Measurements from ENCODE around the gene IQGAP3.
A peak's percentile ranks its signal among the peaks of the same experiment; 100 is the strongest.
"Not testable (repeated sequence)": the region's sequence is repeated elsewhere in the genome, so short reads cannot be mapped to it uniquely, and the experiment has no call there.

The IQGAP3 gene, protein sequence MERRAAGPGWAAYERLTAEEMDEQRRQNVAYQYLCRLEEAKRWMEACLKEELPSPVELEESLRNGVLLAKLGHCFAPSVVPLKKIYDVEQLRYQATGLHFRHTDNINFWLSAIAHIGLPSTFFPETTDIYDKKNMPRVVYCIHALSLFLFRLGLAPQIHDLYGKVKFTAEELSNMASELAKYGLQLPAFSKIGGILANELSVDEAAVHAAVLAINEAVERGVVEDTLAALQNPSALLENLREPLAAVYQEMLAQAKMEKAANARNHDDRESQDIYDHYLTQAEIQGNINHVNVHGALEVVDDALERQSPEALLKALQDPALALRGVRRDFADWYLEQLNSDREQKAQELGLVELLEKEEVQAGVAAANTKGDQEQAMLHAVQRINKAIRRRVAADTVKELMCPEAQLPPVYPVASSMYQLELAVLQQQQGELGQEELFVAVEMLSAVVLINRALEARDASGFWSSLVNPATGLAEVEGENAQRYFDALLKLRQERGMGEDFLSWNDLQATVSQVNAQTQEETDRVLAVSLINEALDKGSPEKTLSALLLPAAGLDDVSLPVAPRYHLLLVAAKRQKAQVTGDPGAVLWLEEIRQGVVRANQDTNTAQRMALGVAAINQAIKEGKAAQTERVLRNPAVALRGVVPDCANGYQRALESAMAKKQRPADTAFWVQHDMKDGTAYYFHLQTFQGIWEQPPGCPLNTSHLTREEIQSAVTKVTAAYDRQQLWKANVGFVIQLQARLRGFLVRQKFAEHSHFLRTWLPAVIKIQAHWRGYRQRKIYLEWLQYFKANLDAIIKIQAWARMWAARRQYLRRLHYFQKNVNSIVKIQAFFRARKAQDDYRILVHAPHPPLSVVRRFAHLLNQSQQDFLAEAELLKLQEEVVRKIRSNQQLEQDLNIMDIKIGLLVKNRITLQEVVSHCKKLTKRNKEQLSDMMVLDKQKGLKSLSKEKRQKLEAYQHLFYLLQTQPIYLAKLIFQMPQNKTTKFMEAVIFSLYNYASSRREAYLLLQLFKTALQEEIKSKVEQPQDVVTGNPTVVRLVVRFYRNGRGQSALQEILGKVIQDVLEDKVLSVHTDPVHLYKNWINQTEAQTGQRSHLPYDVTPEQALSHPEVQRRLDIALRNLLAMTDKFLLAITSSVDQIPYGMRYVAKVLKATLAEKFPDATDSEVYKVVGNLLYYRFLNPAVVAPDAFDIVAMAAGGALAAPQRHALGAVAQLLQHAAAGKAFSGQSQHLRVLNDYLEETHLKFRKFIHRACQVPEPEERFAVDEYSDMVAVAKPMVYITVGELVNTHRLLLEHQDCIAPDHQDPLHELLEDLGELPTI (N-terminal part only)

DNA sequence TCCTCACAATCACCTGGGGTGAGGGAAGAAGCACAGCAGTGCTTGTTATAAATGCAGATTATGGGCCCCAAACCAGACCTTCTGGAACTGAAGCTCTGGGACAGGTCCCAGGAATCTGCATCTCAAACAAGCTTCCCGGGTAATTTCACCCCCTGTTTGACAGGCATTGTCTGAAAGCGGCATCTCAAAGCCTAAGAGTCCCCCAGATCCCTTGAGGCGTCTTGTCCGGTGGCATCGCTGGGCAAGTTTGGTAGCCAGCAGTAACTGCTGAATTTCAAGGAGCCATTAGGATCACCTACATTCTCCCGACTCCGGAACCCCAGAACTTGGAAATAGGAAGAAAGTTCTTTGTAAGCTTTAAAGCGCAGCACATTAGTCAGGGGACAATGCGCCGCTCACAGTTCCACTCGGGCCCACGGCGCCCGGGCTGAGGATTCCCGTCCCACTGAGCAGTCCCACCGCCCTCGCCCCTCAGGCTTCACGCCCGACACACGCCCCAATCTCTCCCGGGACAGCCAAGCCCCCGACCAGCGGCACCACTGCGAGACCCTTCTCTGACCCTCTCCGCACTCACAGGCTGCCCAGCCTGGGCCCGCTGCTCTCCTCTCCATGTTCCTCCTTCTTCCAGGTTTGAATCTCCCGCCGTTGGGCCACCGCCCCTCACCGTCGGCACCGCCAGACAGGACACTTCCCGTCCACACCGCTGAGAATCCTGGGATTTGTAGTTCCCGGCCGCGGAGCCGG, at the start of gene IQGAP3:
Gene IQGAP3 (minus strand): TSS at position 647 of the 744 bp plus-strand sequence. CDS start 36 bp downstream, at position 611.
- peak; percentile 55 to 74 for DNase-seq

DNA sequence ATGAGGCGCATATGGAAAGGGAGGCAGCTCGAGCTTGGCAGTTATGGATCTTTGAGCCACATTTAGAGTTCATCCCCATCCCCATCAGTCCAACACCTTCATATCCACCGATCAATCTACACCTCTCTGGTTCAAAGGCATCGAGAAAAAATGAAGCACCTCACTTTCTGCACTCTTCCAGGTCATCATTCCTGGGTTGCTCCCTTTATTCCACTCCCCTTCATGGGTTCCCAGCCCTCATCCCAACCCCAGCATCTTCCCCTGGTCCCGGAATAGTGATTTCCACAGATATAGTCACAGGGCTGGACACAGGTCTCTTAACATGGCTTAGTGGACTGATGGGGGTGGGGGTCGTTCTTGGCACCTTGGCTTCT, 47.2 kb upstream of the IQGAP3 start:
- no peak for DNase-seq

DNA sequence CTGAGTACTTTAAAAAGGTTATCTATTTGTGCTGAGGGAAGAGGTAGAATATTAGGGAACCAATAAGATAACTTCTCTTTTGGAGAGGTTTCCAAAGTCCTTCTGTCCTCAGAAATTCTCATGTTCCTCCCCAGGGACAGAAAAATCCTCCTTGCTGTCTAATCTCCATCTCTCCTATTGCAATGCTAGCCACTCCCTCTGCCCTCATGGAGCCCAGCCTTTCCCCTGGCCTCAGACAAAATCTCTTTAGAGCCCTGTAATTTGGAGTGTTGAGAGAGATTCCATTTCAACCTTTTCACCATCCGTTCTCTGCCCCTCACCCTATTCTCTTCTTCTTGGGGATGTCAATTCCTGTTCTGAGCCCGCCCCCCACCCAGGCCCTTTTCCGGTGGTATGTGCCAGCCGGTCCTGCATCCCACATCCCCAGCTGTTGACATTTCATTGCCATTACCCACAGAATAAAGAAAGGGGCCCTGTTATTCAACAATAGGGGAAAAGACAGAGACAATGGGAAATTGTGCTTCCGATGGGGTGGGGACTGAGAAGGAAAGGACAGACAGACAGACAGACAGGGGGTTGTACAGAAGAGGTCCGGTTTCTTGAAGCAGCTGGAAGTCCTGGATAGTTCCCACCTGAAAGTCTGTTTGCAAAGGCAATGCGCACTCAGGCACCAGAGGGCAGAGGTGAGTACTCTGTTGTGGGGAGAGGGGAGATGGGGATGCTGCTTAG, 46.7 kb upstream of the IQGAP3 start, which contains the start of gene HAPLN2:
Gene HAPLN2 (plus strand): TSS at position 563 of the 729 bp plus-strand sequence. CDS start 4,076 bp downstream, outside the sequence.
- no peak for DNase-seq

DNA sequence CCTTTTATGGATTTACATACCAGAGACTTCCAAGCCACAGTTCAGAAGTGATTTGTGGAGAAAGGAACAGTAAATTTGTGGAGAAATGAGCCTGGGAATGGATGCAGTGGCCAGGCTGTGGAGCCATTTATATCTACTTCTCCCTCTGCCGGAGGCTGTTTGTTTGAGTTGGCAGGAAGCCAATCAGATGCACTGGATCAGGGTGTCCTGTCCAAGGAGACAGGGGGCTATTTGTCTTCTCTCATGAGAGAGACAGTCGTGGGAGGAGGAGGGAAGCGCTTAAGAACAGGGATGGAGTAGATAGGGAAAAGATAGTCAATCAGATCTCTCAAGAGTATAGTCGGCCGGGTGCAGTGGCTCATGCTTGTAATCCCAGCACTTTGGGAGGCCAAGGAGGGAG, 44.1 kb upstream of the IQGAP3 start:
- DNase-seq: no peak

DNA sequence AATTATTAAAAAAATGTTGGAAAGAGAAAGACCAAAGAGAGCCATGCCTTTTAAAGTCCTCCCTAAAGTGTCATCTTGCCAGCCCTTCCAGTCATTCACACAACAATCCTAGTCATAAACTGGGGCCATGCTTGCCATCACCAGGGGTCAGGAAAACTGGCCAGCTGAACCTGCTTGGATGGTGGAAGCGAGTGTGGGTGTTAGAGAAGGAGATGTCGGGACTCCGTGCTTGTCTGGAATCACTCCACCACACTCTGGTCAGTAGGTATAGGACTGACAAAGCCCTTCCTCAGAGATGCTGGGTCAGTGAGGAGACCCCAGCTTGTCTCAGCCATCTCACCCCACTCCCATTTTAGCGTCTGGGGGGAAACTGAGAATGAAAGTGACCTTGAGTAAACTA, 43.6 kb upstream of the IQGAP3 start:
- no peak for DNase-seq

DNA sequence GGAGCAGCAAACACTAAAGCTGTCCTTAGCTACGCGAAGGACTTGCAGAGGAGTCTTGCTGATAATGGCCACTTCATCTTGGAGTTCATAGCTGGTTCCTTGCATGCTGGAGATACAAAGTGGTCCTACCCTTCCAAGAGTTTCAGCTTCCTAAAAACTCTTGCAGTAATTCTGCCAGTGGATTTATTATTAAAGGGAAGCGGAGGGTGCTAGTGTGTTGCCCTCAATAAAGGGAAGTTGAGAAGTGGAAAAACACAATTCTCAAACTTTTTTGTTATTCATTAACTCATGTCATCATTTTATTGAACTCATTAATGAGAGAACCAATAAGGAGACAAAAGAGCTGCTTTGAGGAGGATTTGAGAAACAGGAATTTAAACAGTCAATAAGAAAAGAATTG, 40.3 kb upstream of the IQGAP3 start:
- DNase-seq: no peak

DNA sequence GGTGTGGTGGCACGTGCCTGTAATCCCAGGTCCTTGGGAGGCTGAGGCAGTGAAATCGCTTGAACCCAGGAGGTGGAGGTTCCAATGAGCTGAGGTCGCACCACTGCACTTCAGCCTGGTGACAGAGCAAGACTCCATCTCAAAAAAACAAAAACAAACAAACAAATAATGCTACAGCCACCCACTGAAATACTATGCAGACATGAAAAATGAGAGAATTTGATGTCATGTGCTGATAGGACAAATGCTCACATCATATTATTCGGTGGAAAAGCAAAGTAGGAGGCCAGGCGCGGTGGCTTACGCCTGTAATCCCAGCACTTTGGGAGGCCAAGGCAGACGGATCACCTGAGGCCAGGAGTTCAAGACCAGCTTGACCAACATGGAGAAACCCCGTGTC, 37.7 kb upstream of the IQGAP3 start:
- DNase-seq: not testable (repeated sequence)

DNA sequence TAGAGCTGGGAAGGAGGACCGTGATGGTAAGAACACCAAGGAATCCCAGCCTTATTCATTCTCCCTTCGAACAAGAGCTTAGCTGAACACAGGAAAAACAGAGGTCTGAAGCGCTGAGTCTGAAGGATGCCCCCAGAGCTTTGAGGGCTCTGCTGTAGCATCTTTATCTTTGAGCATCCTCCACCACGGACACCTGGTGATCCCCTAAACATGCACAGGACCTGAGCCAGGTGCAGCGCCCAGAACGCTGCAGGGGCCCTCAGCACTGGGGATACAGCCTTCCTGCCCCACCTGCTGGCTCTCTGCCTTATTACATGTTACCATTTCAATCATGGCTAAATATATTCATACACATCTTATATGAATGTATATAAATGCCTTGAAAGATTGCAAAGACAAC, 36.6 kb upstream of the IQGAP3 start:
- DNase-seq: no peak

DNA sequence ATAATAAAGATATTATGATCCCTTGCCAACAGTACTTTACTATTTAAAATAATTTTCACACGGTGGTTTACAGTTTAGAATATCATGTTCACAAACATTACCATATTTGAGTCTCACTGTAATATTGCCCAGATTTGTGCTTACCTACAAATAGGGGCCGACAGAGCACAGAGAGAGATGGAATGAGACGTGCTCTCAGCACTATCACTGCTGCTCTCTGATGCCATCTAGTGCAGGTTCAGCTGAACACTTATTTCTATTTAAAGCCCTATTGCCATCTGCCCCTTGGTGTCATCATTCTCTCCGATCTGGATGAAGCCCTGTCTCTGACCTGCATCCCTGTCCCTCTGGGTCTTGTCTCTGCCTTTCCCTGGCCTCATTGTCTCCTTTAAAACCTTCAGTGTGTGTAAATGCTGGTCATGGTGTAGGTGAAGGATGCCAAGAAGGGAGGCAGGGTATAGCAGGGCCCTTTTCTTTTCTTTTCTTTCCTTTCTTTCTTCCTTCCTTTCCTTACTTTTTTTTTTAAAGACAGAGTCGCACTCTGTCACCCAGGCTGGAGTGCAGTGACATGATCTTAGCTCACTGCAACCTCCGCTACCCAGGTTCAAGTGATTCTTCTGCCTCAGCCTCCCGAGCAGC, 35.8 kb upstream of the IQGAP3 start:
- peak in 1 of 2 donors; percentile 85 for DNase-seq

DNA sequence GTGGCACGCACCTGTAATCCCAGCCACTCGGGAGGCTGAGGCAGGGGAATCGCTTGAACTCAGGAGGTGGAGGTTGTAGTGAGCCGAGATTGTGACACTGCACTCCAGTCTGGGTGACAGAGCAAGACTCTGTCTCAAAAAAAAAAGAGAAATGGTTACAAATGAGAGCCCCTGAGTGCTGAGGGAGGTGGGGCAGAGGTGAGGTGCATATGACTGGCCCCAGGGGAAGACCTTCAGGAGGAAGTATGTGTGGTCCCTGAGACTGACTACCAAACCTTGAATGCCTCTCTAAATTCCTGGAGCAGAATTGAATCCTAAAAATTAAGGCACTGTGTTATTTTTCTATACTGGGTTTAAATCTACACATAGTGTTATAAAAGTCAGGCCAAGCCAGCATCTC, 35.0 kb upstream of the IQGAP3 start:
- DNase-seq: not testable (repeated sequence)

DNA sequence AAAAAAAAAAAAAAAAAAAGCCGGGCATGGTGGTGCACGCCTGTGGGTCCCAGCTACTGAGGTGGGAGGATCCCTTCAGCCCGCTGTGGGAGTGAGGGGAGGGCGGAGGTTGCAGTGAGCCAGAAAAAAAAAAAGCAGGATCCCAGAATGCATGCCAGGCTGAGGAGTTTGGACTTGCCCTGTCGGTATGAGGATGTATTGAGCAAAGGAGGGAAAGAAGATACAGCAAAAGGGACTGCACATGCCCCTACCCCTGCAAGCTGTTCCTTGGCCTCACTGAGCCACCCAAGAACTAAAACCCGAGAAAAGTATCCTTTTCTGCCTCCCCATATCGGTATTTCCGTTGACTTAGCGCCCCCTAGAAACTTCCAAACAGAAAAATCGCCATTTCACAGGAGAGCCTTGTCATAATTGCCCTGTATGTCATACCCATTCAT, 30.2 kb upstream of the IQGAP3 start:
- no peak for DNase-seq

DNA sequence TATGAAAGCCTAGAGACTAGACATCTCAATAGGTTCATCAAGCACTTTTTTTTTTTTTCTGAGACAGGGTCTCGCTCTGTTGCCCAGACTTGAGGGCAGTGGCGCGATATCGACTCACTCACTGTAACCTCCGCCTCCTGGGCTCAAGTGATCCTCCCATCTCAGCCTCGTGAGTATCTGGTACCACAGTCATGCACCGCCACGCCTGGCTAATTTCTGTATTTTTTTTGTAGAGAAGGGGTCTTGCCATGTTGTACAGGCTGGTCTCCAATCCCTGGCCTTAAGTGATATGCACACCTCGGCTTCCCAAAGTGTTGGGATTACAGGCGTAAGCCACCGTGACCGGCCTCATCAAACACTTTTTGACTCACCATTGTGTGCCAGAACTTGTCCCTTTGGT, 29.5 kb upstream of the IQGAP3 start:
- no peak for DNase-seq

DNA sequence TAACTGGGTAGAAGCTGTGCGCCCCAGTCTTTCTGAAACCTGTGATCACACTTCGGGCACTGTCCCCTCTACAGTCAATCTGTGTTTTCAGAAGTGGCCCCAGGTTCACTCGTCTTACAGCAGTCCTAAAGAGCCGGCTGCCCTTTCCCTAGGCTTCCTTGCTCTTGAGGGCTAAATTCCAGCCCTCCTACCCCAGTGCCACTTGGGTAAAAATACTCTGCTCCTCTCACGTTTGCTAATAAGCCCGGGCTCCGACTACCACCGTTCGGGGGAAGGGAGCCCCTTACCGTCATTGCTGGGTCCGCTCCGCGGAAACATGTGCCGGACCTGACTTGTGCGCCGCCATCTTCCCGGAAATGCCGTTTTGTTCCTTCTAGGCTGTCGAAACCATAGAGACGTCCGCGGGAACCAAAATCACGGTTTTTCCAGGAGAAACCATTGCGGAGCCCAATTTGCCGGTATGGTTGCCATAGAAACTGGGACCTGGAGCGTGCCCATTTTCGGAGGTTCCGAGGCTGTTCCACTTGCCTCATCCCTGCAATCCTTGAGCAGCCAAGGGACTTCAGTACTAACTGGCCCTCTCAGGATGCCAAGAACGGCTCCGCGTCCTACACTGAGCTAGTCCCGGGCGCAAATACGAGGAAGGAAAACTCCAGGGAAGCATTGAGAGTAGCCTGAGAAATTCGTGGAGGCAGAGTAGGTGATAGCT, 28.9 kb upstream of the IQGAP3 start, which contains the start of gene GPATCH4:
Gene GPATCH4 (minus strand): TSS at position 358 of the 709 bp plus-strand sequence.
- DNase-seq: peak; percentile 31 to 38

DNA sequence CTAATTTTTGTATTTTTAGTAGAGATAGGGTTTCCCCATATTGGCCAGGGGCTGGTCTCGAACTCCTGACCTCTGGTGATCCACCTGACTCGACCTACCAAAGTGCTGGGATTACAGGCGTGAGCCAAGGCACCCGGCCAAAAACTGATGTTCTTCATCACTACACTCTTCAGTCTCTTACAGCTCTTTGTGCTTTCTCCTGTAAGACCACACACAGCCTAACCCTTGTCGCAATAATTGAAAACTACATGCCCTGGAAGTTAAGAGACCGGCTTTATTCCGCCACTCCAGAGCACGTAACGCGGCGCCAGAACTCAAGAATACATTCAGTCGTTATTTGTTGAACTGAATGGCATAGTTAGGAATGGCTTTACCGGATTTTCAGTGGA, 28.4 kb upstream of the IQGAP3 start:
- DNase-seq: no peak

DNA sequence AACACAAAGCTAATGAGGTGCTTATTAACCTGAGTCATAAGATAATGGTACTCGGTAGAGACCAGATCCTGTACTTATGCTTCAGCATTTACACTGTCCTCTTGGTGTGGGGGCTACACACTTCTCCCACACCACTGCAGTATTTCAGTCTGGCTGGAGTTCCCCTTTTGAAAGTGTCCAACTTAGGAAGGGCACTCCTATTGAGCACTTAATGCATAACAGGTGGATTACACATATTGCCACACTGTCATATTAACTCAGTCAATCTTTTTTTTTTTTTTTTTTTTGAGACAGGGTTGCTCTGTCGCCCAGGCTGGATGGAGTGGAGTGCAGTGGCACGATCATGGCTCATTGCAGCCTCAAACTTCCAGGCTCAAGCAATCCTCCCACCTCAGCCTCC, 27.4 kb upstream of the IQGAP3 start:
- DNase-seq: peak in 1 of 2 donors; percentile 52

DNA sequence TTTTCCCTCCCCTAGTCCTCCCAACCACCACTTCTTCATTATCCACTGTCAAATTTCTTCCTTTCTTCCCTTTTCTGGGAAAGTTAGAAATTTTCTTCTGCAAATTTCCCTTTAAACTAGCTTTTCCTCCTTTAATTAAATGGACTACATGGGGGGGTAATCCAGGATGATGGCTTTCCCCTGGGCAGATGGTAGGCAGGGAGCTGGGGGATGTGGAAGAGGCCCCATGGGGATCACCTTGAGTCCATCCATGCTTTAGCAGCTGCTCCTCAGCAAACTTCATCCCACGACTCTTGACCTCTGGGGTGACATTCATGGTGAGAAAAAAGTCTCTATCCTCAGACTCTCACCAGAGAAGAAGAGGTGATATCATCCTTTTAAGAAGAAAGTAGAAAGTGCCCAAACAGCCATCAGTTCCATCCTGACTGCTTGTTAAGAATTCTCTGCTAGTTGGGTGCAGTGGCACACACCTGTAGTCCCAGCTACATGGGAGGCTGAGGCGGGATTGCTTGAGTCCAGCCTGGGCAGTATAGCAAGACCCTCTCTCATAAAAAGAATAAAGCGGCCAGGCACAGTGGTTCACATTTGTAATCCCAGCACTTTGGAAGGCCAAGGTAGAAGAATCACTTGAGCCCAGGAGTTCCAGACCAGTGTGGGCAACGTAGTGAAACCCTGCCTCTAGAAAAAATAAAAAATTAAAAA, 26.5 kb upstream of the IQGAP3 start:
- DNase-seq: no peak

DNA sequence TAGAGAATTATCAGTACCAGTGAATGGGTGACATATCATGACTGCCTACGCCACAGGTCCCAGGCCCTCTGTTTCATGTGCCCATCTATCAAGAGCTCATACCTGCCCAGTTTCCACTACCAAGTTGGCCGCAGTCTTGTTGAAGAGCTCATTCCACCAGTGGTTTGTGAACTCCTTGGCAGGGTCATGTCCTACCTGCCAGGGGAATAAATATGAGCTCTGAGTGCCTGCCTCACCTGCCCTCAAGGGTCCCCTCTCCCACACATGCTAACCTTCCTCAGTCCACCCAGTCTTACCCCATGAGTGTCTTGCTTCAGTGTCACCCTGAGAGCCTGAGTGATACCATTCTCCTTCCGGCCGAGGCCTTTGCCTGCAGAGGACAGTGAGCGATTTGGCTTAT, 25.8 kb upstream of the IQGAP3 start:
- no peak for DNase-seq

DNA sequence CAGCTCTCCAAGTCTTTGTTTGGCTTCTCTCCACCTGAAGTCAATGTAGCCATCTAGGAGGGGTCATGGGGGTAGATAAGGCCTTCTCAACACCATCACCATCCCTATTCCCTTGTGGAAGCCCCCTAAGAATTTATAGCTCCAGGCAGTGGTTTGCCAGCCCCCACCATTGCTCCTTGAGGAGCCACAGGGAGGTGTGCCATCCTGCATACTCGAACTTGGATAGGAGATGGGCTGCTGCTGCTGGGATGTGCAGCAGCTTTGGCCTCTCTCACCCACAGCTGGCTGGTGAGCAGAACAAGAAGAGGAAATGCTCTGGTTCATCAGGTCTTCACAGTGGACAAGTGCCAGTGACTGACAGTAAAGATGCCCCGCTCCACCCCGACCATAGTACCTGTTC, 24.1 kb upstream of the IQGAP3 start:
- no peak for DNase-seq

DNA sequence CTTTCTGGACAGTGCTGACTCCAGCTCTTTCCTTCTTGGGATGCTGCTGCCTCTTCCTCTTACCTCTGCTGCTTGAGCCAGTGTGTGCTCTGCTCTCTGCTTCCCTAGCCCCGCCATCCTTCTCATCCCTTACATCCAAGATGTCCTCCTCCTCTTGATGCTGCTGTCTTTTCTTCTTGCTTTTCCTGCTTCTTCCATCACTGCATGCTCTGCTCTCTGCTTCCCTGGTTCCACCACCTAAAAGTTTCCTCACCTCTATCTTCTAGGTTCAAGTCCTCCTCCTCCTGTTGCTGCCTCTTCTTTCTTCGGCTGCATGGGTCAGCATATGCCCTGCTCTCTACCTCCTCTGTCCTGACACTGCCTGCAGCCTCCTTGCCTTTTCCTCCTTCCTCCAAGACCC, 22.7 kb upstream of the IQGAP3 start:
- DNase-seq: no peak

All from bone marrow (tissue), 2 donors.